GM18498 (cell line): Measurements from ENCODE around the gene NUP214.
"Not testable (repeated sequence)": the region's sequence is repeated elsewhere in the genome, so short reads cannot be mapped to it uniquely, and the experiment has no call there.

Experiments used
- ATAC-seq: cut with Tn5 transposase; IDR thresholded peaks from one replicate; pipeline ENCODE4 v1.9.1; 2021; ENCODE audit warnings: mild to moderate bottlenecking, moderate library complexity; ENCODE audit not compliant: unreplicated experiment

The NUP214 gene

DNA sequence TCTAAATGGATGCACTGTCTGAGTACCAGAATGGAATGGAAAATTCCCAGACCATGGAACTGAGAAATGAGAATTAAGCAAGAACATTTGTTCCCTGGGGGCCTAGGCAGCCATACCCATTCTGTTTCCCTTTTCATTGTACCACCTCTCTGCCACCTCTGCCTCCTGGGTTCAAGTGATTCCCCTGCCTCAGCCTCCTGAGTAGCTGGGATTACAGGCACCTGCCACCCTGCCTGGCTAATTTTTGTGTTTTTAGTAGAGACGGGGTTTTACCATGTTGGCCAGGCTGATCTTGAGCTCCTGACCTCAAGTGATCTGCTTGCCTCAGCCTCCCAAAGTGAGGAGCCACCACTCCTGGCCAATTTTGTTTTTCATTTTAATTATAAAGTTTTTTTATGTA lies 33.3 kb downstream of the NUP214 start:
- not testable (repeated sequence) for ATAC-seq

DNA sequence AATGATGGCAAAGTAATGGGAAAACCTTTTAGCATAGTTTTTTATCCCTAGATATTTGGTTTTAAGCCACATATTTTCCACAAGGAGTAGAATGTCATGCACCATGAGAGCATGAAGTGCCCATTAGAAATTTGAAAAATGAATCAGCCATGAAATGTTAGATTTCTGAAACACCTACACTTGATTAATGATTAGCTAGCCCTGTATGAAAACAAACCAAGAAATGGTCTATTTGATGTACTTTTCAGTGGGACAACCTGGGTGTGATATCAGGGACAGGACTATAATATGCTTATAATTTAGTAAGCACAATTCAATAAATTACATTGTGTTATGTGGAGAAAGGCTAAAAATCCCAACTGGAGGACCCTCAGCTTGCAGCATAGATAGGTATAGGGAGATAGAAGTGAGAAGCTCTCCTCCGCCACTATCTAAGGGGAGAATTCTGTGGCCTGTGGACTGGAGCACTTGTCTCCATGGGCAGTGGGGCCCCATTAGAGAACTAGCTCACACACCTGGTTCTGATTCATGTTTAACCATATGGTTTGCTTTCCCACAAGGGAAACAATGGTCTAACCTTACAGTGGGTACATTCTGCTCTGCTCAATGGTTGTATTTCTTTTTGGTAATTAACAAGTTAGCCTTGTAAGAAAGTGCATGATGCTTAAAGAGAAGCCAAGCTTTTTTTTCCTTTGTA lies 35.2 kb downstream of the NUP214 start:
- ATAC-seq, result no peak

DNA sequence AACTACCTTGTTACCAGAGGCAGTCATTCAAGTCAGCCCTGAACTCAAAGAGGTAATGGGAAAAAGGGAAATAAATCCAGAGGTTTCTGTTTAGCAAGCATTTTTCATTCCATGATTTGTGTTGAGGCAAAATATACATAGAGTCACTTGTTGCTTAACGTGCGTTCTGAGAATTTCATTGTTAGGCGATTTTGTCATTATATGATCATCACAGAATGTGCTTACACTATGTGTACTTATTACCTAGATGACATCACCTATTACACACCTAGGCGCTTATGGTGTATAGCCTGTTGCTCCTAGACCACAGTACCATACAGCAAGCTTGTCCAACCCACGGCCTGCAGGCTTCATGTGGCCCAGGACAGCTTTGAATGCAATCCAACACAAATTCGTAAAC lies 36.2 kb downstream of the NUP214 start:
- no peak for ATAC-seq

DNA sequence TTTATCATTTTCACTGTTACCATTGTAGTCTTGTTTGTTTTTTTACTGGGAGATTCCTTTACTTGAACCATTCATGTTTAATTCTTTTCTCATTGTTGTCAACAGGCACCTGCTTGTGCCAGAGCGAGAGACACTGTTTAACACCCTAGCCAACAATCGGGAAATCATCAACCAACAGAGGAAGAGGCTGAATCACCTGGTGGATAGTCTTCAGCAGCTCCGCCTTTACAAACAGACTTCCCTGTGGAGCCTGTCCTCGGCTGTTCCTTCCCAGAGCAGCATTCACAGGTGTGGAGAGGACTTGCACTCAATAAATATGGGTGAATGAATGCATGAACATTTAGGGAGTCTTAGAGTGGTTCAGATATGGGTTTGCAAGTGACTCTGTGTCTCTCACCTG lies 37.5 kb downstream of the NUP214 start:
- no peak for ATAC-seq

DNA sequence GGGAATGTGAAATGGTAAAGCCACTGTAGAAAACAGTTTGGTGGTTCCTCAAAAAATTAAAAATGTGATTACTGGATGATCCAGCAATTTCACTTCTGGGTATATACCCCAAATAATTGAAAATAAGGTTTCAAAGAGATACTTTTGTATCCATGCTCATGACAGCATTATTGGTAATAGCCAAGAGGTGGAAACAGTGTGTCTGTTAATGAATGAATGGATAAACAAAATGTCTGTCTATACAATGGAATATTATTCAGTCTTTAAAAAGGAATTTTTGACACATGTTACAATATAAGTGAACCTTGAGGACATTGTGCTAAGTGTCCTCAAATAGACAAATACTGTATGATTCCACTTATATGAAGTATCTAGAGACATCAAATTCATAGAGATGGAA lies 40.1 kb downstream of the NUP214 start:
- ATAC-seq, result no peak

DNA sequence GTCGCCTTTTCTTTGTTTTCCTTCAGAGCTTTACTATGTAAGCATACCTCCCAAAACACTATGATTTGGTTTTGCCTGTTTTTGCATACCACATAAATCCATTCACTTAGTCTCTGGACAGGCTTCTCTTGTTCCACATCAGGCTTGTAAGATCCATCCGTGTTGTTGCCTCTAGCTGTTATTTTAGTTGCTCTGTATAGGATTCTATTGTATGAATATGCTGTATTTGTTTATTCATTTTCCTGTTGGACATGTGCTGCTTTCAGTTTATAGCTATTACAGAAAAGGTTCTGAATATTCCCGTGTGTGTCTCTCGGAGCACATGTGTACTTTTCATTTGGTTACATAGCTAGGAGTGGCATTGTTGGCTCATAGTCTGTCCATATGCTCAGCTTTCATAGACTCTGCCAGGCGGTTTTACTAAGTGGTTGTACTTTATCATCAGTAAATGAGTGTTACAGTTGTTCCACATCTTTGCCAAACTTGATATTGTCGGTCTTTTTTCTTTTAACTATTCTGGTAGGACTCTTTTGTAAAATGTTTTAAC lies 41.8 kb downstream of the NUP214 start:
- ATAC-seq, result no peak

DNA sequence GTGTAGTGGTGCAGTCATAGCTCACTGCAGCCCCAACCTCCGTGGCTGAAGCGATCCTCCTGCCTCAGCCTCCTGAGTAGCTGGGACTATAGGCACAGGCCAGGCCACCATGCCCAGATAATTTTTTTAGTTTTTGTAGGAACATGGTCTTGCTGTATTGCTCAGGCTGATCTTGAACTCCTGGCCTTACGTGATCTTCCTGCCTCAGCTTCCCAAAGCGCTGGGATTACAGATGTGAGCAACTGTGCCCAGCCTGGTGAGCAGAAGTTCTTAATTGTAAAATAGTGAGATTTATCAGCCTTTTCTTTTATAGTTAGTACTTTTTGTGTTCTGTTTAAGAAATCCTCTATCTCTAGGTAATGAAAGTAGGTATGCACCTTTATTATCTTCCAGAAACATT lies 42.5 kb downstream of the NUP214 start:
- no peak for ATAC-seq

DNA sequence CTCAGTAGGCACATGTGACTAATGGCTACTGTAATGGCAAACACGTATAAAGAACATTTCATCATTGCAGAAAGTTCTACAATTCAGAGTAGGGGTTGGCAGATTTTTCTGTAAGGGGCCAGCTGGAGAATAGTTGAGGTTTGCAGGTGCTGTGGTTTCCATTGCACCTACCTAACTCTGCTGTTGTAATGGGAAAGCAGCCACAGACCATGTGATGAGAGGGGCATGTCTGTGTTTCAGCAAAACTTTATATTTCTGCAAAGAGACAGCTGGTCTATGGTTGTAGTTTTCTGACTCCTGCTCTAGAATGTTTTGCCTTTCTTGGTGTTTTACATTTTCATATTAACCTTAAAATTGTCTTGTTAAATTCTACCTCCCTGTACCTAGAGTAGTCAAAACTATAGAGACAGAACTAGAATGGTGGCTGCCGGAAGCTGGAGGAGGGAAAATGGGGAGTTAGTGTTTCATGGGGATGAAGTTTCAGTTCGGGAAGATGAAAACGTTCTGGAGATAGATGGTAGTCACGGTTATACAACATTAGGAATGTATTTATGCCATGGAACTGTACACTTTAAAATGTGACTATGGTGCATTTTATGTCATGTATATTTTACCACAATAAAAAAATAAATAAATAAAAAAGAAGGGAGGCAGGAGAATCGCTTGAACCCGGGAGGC lies 44.3 kb downstream of the NUP214 start:
- no peak for ATAC-seq

DNA sequence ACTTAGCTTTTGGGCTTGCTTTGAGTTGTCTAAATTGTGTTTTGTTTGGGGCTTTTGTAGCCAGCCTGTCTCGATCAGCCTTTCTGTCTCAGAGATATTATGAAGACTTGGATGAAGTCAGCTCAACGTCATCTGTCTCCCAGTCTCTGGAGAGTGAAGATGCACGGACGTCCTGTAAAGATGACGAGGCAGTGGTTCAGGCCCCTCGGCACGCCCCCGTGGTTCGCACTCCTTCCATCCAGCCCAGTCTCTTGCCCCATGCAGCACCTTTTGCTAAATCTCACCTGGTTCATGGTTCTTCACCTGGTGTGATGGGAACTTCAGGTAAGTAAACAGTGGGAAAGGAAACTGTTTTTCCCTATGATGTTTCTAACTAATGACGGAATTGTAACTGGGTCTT lies 48.6 kb downstream of the NUP214 start:
- no peak for ATAC-seq

DNA sequence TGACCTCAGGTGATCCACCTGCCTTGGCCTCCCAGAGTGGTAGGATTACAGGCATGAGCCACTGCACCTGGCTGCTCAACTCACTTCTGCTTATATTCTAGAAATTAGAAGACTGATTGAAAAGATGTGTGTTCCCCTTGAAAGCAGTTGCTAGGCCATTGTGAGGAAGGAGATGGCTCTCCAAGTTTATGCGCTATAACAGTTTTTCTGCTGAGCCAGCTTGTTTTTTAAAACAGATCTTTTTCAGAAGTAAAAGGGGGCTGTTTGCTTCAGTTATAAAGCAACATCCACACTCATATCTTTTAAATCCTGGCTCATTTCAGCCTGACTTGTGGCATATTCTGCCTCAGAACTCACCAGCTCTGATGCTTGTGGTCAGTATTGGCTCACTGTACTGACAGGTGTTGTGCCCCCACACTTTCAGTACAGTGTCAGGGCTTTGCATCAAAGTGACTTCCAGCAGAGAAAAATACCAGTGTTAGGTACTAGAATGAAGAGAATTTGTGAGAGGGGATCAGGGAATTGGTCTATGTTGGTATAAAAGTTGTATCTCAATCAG lies 49.4 kb downstream of the NUP214 start:
- no peak for ATAC-seq

DNA sequence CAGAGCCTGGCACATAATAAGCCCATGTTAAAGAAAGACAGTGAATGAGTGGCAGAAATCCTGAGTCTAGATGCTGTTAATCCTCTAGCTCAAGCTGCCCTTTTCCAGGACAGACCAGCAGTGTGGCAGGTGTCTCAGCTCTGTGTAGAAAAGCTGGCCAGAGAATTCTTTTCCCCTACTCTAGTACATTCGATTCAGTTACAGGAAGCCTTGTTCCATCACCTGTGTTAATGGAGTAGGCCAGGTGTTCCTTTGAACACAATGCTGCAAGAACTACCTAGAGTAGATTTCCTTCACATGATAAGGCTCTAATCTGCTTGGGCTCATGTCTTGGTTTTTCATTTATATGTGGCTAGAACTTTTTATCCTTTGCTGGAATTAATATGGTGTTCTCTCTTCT lies 52.5 kb downstream of the NUP214 start:
- ATAC-seq, result no peak

DNA sequence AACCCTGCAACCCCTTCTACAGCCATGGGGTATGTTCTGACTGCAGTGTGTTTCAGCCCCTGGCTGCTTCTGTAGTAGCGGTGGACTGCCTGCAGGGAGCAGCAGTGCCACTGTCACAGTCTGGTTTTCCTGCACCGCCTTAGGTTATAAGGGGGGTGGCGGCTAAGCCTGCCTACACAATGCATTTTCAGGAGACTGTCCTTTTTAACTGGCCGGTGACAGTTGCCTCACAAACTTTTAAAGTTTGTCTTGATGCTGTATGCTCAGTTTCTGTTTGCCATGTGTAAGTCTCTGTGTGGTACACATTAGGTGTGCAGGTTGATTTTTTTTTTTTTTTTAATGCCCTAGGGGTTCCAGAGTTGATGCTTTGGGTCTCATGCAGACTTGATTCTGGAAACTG lies 53.0 kb downstream of the NUP214 start:
- ATAC-seq, result peak; percentile 79

DNA sequence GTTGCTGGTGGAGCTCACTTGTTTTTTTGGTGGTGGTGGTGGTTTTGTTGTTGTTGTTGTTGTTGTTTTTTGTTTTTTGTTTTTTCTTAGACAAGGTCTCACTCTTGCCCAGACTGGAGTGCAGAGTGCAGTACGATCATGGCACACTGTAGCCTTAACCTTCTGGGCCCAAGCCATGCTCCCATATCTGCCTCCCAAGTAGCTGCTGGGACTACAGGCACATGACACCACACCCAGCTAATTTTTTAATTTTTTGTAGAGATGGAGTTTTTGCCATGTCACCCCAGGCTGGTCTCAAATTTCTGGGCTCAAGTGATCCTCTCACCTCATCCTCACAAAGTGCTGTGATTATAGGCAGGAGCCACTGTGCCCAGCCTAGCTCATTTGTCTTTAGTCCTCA lies 53.5 kb downstream of the NUP214 start:
- ATAC-seq, result no peak

DNA sequence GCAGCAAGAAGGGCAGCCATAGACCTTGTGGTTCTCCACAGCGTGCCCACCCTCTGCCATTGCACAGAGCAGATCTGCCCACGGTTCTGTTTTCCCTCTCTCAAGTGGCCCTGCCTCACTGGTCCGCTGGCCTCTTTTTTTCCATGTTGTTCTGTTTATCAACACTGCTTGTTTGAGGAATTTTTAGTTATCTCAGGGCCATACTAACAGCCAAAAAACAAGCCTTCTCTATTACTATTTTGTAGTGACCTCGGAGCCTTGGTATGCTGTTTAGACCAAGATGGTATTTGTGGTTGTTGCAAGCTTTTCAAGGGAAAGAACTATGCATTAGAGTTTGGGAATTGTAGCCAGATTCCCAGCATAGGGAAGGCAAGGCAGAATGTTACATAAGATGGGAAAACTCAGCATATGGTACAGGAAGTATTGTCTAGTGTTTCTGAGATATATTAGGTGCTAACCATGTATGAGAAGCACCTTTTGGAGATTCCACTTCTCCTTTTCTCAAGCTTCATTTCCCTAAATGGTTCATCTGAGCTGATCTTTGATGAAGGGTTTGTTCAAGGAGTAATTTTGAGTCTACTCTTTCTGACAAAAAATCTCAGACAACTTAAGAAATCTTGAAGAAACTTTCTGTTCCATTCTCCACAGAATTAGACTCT lies 54.3 kb downstream of the NUP214 start:
- ATAC-seq, result no peak

DNA sequence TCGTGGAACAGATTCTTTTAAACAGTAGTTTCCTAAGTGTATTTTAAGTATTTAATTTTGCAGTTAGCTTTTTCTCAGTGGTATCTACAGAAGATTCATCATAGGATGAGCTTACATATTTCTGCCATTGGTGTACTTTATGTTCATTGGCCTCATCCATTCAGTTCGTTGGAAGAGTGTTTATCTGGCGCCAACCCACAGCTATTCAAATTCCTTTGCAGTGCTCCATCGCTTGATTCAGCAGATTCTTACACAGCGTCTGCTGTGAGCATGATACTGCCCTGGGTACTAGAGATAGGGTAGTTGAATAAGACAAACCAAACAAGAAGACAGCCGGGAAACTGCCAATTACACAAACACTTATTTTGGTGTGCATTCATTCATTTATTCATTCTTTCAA lies 55.1 kb downstream of the NUP214 start:
- no peak for ATAC-seq

DNA sequence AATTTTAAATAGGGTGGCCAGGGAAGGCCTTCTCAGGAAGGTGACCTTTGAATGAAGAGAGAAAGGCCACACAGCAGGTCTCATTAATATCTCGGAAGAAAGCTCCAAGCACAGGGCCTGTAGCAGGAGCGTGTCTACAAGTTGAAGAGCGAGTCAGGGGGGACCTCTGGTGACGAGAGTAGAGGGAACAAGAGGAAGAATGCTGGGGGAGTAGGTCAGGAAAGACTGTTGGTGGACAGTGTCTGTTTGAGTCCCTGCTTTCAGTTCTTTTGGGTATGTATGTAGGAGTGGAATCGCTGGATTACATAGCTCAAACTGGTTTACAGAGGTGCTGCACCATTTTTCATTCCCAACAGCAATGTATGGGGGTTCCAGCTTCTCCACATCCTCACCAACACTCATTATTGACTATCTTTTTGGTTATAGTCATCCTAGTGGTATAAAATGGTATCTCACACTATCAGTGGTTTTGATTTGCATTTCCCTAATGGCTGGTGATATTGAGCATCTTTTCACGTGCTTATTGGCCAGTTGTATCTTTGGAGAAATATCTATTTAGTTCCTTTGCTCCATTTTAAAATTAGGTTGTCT lies 55.8 kb downstream of the NUP214 start:
- no peak for ATAC-seq

DNA sequence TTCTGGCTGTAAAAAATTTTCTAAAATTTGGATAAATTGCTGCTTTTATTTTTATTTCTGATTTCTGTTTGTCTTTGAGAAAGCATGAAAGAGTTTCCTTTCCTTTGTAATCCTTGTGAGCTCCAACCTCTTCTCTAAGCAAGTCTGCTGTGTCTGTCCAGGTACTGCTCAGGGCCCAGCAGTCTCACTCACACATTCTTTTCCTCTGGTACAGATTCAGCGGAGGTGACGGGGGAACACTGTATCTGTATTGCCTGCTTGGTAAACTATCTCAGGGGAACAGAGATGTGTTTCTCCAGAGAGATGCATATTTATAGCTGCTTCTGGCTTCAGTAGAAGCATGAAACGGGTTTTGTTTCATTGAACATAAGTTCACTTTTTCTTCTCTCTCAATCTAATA lies 60.5 kb downstream of the NUP214 start:
- ATAC-seq, result no peak

DNA sequence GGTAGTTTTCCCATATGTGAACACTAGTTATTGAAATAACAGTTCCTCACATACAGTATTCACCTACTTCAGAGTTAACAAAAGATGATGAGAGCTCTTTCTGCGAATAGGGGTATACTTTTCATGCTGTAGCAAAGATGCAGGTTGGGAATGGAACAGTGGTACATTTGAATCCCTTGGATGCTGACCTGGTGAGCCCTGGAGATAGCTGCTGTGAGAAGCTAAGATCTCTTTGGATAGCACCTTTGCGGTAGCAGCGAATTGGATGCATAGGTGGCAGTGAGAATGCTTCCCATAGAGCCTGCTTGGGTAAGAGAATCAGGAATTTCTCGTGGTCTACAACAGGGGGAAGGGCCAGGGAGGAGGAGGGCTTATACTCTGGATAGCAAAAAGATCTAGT lies 61.2 kb downstream of the NUP214 start:
- no peak for ATAC-seq

DNA sequence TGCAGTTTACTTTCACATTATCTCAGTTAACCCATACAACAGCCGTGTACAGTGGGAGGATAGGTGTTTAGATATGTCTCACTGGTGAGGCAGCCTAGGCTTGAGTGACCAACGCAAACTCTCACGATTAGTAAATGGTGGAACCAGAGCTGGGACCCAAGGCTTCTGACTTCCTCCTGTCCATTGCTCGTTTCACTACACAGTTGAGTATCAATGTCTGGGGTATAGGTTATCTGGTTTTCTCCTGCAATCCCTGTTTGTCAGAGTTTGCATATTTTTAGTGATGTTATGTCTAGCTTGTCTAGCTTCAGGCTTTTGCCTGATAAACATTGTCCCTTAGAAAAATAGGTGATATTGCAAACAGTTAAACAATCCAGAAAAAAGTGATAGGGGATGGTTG lies 62.6 kb downstream of the NUP214 start:
- no peak for ATAC-seq

DNA sequence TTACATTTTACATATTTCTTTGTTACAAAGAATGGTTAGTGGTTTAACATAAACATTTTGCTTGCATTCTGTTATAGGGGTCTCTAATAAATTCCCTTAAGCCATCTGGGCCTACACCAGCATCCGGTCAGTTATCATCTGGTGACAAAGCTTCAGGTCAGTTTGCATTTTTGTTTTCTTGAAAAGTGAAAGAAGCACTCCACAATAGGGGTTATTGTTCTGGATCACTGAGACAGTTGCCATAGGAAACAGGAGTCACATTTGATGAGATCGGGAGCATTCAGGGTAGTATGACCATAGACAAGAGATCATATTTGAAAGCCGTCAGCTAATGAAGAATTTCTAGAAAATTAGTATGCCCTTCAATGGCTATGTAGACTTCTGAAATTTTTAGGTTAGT lies 63.6 kb downstream of the NUP214 start:
- ATAC-seq, result no peak

DNA sequence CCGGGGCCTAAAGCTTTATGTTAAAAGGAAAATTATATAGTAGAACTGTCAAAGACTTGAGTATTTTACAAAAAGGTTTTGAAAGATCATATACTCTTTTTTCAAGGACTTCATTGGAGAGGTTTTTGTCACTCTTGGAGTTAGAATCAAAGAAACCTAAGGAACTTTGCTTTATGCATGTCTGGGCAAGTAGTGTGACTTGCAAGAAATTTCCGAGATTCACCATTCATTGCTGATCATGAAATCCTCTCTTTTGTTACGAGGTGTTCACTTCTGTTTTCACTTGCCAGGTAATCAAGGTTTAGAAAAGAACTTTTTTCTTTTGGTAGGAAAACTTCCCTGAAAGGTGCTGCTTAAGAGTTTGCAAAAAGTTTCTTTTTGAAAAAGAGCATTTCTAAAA lies 64.8 kb downstream of the NUP214 start:
- ATAC-seq, result no peak
